Measurements from ENCODE around the gene COX7A2L.
"Not testable (repeated sequence)": the region's sequence is repeated elsewhere in the genome, so short reads cannot be mapped to it uniquely, and the experiment has no call there.

COX7A2L gene

DNA sequence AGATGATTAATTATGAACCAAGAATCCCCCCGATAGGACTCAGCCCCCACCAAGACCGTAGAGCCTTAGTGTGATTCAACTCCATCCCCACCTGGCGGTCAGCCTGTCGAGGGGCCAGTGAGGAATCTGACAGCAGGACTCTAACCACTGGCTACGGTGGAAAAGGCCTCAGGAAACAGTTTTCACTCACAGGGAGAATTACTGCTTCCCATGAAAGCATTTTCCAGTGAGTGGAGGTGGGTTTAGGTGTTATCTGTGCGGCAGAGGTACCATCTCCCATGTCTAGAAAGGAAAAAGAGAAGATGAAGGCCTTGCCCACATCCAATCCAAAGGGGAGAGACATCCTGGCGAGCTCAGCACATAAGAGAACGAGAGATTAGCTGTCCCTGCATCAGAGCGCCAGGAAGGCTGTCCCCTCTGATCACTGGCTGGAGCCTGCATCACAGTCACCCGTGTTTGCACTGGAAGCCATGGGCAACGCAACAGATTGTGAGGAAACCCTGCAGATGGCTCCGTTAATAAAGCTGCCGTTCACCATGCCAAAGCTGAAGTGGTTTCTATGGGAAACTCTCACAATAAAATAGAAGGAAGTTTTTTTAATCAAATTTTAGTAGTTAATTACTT lies 22.3 kb downstream of the COX7A2L start:
- DNase-seq, result no peak

DNA sequence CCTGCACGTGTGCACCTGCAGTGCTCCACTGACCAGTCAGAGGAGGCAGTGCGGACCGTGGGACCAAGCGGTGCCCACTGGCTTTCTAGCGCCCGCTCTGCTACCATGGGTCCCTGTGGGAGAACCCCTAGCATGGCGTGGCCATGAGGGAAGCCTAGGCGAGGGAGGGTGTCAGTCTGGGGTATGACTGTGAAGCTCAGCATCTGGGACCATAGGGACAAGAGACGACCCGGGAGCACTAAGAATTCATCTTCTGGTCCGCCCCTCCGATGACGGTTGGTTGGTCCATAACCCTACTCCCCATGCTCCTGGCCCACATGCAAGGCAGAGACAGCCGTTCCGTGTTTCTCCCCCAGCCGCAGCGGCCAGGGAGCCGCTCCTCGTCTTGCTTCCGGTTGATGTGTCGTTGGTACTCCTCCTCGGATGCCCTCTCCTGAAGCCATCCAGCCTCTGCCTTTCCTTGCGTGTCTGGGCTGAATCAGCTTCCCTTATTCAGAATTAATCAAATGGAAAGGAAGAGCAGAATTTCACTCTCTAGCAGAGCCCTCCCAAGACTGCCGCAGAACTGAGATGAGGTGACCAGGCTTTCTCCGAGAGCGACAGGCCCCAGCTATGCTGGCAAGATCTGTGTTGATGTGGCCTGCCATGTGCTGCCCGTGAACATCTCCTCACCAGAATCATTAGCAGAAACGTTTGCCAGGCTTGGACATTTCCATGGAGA lies 23.0 kb downstream of the COX7A2L start:
- no peak for DNase-seq

DNA sequence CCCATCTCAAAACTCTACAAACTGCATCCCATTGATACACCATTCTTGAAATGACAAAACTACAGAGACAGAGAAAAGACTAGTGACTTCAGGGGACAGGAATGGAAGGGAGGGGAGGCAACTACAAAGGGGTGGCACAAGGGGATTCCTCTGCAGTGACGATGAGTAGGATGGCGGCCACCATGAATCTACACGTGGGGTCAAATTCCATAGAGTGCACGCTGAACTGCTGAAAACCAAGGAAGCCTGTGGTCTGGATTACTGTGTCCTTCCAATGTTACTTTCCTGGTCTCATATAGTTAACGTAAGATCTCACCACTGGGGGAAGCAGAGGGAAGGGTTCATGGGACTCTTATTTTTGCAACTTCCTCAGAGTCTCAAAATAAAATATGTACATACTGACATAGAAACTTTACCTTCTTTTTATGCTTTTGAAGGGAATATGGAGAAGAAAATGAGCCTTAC lies 23.6 kb downstream of the COX7A2L start:
- DNase-seq, result no peak

DNA sequence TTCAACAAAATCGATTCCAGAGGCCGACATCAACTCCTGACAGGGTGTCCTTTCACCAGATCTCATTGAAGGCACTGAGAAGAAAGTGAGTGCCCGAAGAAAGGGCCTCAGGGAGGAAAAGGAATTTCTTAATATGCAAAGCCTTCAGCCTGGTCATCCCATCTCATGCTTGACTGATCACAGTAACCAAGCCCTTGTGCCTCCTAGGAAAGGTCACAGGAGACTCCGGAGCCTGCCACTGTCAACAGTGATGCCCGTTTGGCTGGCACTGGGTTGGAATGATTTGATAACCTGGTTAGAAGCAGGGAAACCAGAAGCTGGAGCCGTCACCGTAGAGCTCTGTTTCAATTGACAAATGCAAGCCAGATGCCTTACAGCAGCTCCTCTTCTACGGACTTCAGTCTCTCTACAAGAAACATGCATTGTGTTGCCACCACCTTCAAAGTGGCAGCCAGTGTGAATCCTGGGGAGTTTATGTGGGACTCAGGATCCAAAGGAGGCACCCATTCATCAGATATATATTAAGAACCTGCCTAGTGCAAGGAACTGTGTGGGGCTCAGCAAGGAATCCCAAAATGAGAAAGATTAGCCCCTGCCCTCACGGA lies 24.6 kb downstream of the COX7A2L start:
- no peak for DNase-seq

DNA sequence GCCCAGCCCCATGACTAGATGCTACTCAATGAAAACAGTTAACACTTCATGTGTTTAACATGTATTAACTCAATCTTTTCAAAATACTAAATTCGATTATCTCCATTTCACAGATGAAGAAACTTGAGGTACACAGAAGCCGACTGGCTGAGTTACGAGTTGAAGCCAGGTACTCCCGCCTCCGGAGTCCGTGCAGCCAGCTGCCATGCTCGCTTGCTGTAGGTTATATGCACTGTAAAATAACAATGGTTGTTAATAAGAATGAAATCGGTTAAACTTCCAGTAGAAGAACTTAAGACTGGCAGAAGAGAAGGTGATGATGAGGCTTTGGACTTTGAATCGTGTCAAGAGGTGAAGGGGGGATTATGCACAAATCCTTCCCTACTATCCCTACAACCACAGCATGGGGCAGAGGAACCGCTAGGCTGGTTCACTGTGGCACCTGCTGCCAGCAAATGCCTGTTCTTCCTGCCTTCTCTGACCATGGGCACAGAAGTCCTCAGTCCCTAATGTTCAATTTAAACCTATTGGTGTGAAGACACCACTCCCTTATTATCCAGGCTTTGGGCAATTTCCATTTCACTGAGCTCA lies 25.4 kb downstream of the COX7A2L start:
- no peak for DNase-seq

DNA sequence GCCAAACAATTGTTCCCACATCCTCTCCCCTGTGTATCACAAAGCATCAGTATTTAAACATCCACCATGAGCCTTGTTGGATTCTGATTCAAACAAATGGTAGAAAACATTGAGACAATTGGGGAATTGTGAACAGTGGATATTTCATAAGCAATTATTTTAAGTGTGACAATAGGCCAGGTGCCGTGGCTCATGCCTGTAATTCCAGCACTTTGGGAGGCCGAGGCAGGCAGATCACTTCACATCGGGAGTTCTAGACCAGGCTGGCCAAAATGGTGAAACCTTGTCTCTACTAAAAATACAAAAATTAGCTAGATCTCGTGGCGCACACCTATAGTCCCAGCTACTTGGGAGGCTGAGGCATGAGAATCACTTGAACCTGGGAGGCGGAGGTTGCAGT lies 26.2 kb downstream of the COX7A2L start:
- not testable (repeated sequence) for DNase-seq

DNA sequence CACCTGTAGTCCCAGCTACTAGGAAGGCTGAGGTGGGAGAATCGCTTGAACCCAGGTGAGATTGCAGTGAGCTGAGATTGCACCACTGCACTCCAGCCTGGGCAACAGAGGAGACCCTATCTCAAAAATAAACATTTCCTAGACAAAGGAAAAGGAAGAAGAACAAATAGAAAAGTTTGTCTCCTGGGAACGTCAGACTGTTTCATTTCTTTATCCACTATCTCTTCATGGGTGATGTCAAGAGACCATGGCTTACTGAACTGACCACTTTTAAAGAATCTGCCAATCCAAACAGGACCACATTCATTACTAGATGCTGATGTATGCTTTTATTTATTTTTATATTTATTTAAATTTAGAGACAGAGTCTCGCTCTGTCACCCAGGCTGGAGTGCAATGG lies 26.8 kb downstream of the COX7A2L start:
- no peak for DNase-seq

DNA sequence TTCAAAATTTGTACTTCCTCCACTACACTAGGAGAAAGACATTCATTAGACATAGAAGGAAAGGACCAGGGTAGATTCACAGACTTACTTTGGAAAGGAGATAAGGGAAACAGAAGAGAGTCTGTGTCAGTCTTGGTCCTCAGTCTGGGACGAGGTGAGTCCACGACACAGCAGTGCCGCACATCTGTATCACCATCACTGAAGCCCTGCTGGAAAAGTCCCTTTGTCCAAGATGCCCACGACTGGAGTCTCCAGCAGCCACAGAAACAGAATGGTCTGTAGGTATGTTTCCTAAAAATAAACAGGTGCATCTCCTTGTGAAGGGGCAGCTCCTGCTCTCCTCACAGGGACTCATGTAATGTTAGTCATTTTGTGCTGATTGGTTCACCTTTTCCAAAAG lies 27.4 kb downstream of the COX7A2L start:
- DNase-seq, result no peak

DNA sequence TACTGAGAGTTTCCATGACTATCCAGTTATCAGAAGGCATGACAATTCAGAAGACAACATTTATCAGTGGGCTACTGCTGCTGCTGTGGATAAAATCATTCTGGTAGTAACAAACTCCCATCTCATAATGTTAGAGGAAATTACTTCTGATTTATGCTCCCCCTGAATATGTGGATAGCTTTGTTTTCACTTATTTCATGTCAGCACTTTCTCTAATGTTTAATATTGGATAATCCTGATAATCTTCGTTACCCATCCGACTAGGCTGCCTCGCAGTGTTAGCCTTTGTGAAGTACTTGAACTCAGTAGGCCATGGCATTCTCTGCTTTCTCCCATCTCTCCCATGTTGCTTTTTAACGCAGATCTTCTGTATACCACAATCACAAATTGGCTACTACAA lies 28.4 kb downstream of the COX7A2L start:
- DNase-seq, result no peak

DNA sequence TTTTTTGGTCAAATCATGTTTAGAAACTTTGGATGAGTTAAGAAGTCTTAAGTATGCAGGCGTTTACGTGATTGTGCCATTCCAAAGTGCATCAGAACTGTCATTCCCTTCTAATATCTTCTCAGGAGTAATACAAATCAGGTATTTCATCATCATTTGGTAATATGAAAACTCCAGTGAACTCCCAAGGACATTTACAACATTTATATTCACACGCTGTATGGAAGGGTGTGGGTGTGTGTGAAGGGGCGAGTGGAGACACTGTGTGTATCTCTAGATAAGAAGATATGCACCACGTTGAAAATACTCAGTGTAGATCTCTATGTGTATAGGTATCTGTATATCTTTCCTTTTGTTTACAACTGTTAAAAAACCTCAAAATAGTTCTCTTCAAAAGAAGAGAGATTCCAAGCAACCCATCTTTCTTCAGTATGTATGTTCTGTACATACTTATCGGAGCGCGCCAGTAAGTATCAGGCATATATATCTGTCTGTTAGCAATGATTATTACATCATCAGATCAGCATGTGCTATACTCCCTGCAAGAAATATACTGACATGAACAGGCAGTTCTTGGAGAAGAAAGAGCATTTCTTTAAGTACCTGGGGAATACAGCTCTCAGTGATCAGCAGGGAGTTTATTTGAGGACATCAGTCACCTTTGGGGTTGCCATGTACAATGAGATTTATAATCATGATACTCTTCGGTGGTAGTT lies 29.3 kb downstream of the COX7A2L start:
- DNase-seq, result no peak

DNA sequence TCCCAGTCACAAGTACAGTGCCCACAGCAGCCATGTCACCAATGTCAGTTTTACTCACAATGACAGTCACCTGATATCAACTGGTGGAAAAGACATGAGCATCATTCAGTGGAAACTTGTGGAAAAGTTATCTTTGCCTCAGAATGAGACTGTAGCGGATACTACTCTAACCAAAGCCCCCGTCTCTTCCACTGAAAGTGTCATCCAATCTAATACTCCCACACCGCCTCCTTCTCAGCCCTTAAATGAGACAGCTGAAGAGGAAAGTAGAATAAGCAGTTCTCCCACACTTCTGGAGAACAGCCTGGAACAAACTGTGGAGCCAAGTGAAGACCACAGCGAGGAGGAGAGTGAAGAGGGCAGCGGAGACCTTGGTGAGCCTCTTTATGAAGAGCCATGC lies 31.3 kb downstream of the COX7A2L start:
- DNase-seq, result no peak

DNA sequence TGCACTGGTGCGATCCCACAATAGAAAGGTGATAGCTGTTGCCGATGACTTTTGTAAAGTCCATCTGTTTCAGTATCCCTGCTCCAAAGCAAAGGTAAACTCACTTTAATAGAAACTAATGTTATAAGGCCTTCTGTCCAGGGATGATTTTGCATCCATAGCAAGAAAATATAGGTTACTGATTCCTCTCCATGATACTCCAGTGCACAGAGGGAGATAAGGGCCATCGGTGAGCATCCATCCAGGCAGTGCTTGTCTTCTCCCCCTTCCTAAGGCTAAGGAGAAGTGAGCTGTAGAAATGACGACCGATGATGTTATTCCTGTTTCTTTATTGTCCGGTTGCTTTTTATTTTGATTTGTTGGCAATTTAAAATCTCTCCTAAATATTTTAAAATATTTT lies 32.1 kb downstream of the COX7A2L start:
- DNase-seq, result no peak

DNA sequence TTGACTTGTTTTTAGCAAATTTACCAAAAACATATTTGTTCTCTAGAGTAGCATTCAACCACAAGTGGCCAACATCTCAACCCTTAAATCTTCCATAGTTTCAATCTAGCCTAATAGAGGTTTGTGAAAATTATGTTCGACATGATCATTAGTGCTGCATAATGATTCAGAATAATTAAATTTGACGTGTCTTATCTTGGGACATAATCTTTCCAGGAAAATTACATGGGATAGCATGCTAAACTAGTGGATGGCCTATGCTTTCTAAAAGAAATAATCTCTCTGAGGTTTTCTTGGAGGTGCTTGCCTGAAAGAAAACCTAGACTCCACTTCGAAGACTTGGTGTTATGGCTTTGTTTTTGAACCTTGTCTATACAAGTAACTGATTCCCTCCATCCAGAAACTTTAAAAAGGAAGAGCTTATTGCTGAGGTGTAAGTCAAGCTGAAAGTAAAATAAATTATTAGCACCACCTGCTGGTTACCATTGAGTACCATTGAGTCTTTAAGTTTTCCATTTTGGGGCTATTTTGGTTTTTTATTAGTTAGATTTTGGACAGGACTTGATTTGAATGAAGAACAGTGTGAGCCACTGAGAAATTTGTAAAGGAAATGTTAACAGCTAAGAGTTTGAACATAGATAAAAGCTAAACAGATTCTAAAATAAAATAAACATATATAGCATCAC lies 32.7 kb downstream of the COX7A2L start:
- peak; percentile 50 for DNase-seq

DNA sequence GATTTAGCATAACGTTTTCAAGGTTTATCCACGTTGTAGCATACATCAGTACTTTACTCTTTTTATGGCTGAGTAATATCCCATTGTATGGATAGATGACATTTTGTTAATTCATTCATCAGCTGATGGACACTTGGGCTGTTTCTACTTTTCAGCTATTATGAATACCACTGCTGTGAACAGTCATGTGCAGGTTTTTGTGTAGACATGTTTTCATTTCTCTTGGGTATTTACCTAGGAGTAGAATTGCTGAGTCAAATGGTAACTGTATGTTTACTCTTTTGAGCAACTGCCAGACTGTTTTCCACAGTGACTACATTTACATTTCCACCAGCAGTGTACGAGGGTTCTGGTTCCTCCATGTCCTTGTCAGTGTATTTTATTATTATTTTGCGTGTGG lies 33.9 kb downstream of the COX7A2L start:
- DNase-seq, result no peak

DNA sequence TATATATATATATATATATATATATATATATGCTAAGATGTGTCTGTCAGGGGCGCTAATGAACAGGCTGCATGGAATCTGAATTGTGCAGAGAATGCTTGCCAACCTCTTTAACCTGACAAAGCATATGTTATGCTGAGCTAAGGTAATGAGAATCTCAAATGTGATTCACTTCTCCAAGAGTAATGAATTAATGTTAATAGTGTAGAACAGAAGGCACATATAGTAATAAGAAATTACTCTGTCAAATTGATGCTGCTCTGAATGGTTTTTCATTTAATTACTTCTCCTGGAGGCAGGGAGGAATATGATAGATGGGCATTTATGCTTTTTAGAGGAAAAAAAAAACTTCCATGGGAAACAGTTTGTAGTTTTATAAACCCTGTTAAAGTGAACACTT lies 35.4 kb downstream of the COX7A2L start:
- no peak for DNase-seq

DNA sequence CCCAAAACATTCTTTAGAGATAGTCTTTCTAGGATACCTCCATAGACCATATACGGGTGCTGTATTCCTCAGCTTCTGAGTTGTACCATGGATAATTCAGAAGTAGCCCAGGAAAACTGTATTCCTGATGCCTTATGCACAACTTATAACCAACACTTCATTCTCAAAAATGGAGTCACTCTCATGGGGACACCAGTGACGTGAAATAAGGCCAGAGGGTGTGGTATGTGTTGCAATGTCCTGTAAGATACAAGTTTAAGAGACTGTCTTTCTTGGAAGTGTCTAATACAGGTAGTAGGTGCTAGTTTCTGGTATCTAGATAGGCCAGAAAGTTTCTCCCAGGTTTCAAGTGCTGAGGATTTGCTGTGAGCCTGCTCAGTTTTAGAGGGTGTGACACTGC lies 36.1 kb downstream of the COX7A2L start:
- no peak for DNase-seq

DNA sequence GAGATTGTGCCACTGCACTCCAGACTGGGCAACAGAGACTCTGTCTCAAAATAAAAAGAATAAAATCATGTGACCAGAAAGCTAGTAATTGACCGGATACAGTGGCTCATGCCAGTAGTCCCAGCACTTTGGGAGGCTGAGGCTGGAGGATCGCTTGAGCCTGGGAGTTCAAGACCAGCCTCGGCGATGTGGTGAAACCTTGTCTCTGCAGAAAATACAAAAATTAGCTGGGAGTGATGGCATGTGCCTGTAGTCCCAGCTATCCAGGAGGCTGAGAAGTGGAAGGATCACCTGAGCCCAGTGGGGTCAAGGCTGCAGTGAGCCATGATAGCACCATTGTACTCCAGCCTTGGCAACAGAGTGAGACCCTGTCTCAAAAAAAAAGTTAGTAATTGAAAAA lies 36.8 kb downstream of the COX7A2L start:
- no peak for DNase-seq

DNA sequence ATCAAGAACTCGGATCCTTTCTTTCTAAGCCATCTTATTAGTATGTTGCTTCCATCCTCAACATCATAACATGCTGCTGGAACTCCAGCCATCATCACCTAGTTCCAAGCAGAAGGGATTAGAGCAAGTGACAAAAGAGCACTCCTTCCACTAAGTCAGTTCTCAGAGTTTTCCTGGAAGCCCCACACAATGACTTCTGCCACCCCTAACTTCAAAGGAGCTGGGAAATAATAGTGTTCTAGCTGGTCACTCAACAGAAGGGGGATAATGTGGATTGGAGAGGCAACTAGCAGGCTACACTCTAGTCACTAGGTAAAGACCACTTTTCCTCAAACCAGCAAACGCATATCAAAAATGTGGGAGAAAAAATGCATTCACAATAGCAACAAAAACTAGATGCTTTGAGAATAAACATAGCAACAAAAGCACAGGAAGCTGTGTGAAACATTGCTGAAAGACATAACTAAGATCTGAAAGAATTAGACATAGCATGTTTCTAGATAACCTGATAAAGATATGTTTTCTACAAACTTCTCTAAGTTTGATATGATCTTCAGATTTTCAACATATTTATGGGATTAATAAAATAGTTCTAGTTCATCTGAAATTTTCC lies 39.5 kb downstream of the COX7A2L start:
- no peak for DNase-seq

DNA sequence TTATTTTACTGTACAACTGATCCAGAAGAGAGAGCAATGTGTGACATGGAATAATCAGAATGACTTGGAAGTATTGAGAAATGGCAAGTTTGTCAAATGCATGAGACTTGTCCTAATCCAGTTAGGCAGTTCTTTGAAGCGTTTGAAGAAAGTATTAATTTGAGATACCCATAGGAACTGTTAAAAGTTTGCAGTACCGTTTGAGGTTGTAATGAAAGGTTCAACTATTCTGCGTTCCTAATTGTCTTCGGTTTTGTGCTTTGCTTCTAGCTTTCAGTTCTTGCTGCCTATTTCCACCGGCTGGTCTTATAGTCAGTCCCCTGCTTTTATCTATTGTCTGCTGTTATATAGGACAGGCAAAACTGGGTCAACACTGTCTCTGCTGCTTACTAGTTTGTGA lies 41.8 kb downstream of the COX7A2L start:
- no peak for DNase-seq

DNA sequence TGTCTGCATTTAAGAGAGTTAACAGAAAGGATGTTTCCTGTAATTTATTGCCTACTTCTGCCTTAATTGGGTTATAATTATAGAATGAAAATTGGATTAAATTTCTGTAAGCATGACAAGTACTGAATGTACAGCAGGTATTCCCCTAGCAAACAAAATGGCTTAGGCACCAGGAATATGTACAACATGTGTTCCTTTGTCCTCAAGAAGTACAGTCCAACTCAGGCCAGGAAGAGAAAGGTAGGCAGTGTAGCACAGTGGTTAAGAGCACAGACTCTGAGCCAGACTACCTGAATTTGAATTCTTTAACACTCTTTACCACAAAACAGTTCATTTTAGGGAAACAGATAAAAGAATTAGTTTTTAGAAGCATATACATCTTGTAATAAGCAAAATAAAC lies 43.1 kb downstream of the COX7A2L start:
- DNase-seq, result no peak

DNA sequence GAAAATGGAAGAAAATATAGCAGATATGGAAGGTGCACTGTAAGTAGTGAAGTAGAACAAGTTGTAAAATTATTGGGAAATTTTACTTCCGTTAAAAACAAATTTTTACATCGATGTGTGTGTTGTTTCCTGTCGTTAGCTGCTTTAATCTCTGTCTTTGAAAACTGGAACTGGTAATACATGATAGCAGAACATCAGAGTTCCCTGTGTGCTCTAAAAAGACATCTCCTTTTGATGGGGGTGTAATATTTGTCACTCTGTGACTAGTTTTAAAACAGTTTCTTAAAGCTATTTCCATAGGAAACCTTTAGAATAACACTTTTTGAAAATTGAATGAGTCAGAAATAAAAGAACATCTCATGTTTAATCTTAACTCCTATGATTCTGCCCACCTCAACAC lies 43.5 kb downstream of the COX7A2L start:
- DNase-seq, result no peak

DNA sequence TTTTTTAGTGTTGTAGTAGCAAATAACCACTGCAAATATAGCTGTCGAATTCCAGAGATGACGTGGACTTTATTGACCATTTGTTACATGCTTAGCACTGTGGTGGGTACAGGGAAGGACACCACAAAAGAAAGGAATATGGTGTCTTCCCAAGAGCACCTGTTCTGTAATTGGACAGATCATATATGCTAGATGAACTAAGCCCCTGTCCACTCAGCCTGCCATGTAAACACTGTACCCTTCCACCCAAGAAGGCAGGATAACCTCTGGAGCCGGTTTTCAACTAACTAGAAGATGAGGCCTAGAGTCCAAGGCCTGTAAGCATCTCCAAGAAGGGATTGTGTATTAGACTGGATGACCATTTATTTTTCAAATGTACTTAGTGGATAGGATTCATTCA lies 44.1 kb downstream of the COX7A2L start:
- no peak for DNase-seq
